ENCODE data around the gene SINHCAF.
"Not testable (repeated sequence)": the region's sequence is repeated elsewhere in the genome, so short reads cannot be mapped to it uniquely, and the experiment has no call there.

Gene SINHCAF

DNA sequence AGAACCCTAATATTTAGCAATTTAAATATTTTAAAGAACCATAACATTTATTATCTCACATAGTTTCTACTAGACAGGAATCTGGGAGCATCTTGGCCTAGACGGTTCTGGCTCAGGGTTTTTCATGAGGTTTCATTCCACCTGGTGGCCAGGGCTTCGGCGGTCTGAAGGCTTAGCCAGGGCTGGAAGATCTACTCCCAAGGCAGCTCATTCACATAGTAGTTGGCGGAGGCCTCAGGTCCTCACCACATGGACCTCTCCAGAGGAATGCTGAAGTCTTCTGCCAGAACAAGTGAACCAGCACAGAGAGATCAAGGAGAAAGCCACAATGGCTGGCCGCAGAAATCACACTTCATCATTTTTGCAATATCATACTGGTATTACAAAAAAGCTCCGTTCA is 68.2 kb downstream of the SINHCAF start:
- TF ChIP-seq ARNTL (CRISPR knock-in tag; IDR thresholded peaks at IDR 0.05; ENCODE audit: borderline replicate concordance, low read depth) (no peak), TCF4 (CRISPR knock-in tag; IDR thresholded peaks at IDR 0.05; ENCODE audit: borderline replicate concordance) (no peak), ZNF565 (CRISPR knock-in tag; conservative IDR thresholded peaks at IDR 0.05; ENCODE audit: low read depth) (no peak), OSR1 (CRISPR knock-in tag; IDR thresholded peaks at IDR 0.05) (no peak), ISL1 (CRISPR knock-in tag; IDR thresholded peaks at IDR 0.05) (no peak), ZFP30 (CRISPR knock-in tag; IDR thresholded peaks at IDR 0.05) (no peak), ZC3H10 (CRISPR knock-in tag; IDR thresholded peaks at IDR 0.05) (no peak), ESRRG (CRISPR knock-in tag; IDR thresholded peaks at IDR 0.05) (no peak), PPARA (CRISPR knock-in tag; IDR thresholded peaks at IDR 0.05; ENCODE audit: borderline replicate concordance) (no peak), ZNF8 (CRISPR knock-in tag; IDR thresholded peaks at IDR 0.05) (no peak), ZFP3 (CRISPR knock-in tag; IDR thresholded peaks at IDR 0.05) (no peak), SNAI2 (CRISPR knock-in tag; IDR thresholded peaks at IDR 0.05) (no peak), RARB (CRISPR knock-in tag; IDR thresholded peaks at IDR 0.05) (no peak), BACH2 (CRISPR knock-in tag; IDR thresholded peaks at IDR 0.05; ENCODE audit: borderline replicate concordance) (no peak), TOX (CRISPR knock-in tag; IDR thresholded peaks at IDR 0.05; ENCODE audit: borderline replicate concordance) (no peak)
- TF ChIP-seq, protein P1, sequence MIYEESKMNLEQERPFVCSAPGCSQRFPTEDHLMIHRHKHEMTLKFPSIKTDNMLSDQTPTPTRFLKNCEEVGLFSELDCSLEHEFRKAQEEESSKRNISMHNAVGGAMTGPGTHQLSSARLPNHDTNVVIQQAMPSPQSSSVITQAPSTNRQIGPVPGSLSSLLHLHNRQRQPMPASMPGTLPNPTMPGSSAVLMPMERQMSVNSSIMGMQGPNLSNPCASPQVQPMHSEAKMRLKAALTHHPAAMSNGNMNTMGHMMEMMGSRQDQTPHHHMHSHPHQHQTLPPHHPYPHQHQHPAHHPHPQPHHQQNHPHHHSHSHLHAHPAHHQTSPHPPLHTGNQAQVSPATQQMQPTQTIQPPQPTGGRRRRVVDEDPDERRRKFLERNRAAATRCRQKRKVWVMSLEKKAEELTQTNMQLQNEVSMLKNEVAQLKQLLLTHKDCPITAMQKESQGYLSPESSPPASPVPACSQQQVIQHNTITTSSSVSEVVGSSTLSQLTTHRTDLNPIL (CRISPR knock-in tag; IDR thresholded peaks at IDR 0.05; ENCODE audit: low read depth) = no peak
- TF ChIP-seq, protein P2, sequence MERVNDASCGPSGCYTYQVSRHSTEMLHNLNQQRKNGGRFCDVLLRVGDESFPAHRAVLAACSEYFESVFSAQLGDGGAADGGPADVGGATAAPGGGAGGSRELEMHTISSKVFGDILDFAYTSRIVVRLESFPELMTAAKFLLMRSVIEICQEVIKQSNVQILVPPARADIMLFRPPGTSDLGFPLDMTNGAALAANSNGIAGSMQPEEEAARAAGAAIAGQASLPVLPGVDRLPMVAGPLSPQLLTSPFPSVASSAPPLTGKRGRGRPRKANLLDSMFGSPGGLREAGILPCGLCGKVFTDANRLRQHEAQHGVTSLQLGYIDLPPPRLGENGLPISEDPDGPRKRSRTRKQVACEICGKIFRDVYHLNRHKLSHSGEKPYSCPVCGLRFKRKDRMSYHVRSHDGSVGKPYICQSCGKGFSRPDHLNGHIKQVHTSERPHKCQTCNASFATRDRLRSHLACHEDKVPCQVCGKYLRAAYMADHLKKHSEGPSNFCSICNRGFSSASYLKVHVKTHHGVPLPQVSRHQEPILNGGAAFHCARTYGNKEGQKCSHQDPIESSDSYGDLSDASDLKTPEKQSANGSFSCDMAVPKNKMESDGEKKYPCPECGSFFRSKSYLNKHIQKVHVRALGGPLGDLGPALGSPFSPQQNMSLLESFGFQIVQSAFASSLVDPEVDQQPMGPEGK (CRISPR knock-in tag; IDR thresholded peaks at IDR 0.05; ENCODE audit: borderline replicate concordance) = no peak
- TF ChIP-seq, protein P3, sequence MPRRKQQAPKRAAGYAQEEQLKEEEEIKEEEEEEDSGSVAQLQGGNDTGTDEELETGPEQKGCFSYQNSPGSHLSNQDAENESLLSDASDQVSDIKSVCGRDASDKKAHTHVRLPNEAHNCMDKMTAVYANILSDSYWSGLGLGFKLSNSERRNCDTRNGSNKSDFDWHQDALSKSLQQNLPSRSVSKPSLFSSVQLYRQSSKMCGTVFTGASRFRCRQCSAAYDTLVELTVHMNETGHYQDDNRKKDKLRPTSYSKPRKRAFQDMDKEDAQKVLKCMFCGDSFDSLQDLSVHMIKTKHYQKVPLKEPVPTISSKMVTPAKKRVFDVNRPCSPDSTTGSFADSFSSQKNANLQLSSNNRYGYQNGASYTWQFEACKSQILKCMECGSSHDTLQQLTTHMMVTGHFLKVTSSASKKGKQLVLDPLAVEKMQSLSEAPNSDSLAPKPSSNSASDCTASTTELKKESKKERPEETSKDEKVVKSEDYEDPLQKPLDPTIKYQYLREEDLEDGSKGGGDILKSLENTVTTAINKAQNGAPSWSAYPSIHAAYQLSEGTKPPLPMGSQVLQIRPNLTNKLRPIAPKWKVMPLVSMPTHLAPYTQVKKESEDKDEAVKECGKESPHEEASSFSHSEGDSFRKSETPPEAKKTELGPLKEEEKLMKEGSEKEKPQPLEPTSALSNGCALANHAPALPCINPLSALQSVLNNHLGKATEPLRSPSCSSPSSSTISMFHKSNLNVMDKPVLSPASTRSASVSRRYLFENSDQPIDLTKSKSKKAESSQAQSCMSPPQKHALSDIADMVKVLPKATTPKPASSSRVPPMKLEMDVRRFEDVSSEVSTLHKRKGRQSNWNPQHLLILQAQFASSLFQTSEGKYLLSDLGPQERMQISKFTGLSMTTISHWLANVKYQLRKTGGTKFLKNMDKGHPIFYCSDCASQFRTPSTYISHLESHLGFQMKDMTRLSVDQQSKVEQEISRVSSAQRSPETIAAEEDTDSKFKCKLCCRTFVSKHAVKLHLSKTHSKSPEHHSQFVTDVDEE (CRISPR knock-in tag; IDR thresholded peaks at IDR 0.05) = no peak
- TF ChIP-seq, protein P4, sequence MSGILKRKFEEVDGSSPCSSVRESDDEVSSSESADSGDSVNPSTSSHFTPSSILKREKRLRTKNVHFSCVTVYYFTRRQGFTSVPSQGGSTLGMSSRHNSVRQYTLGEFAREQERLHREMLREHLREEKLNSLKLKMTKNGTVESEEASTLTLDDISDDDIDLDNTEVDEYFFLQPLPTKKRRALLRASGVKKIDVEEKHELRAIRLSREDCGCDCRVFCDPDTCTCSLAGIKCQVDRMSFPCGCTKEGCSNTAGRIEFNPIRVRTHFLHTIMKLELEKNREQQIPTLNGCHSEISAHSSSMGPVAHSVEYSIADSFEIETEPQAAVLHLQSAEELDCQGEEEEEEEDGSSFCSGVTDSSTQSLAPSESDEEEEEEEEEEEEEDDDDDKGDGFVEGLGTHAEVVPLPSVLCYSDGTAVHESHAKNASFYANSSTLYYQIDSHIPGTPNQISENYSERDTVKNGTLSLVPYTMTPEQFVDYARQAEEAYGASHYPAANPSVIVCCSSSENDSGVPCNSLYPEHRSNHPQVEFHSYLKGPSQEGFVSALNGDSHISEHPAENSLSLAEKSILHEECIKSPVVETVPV (CRISPR knock-in tag; IDR thresholded peaks at IDR 0.05) = no peak
- TF ChIP-seq, protein P5, sequence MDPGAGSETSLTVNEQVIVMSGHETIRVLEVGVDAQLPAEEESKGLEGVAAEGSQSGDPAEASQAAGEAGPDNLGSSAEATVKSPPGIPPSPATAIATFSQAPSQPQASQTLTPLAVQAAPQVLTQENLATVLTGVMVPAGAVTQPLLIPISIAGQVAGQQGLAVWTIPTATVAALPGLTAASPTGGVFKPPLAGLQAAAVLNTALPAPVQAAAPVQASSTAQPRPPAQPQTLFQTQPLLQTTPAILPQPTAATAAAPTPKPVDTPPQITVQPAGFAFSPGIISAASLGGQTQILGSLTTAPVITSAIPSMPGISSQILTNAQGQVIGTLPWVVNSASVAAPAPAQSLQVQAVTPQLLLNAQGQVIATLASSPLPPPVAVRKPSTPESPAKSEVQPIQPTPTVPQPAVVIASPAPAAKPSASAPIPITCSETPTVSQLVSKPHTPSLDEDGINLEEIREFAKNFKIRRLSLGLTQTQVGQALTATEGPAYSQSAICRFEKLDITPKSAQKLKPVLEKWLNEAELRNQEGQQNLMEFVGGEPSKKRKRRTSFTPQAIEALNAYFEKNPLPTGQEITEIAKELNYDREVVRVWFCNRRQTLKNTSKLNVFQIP (CRISPR knock-in tag; IDR thresholded peaks at IDR 0.05; ENCODE audit: borderline replicate concordance, low read depth) = no peak
- no peak for ATAC-seq

DNA sequence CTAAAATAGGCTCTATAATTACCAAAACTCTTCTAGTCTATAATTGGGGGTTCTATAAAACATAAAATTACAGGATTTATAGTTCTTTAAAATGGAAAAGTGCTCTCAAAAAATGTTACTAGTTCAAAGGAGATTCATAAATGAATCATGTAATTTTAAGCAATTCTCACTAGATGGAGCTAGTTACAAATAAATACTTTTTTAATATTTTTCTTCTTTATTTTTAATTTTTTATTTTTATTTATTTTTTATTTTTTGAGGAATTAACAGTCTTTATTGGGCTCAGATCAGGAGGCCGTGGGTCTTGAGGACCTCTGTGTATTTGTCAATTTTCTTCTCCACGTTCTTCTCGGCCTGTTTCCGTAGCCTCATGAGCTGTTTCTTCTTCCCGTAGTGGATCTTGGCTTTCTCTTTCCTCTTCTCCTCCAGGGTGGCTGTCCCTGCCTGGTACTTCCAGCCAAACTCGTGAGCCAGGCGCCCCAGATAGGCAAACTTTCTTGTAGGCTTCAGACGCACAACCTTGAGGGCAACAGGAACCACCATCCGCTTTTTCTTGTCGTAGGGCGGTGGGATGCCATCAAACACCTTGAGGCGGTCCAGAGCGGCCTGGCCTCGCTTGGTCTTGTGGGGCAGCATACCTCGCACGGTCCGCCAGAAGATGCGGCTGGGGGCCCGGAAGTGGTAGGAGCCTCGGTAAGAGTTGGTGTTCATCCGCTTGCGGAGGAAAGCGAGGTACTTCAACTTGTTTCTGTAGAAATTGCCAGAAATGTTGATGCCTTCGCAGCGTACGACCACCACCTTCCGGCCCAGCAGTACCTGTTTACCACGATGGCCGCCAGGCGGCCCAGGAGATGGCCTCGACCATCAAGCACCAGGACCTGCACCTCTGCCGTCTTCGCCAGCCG is 74.0 kb downstream of the SINHCAF start:
- not testable (repeated sequence) for ATAC-seq

DNA sequence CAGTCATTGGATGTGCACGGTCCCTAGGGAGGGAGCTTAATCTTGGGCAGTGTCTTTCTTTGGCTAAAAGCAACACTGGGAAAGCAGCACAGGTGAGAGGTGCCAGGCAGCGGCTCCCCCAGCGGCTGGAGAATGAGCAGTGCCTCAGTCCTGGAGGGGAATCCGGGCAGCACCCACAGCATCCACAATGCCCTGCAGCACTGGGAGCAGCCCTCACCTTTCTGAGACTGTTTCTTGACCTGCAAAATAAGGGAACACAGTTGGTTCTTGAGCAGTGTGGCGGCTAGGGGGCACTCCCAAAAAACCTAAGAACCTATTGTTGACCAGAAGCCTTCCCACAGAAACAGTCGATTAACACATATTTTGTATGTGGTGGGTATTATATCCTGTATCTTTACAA is 75.8 kb downstream of the SINHCAF start:
- TF ChIP-seq ESRRG (CRISPR knock-in tag; IDR thresholded peaks at IDR 0.05) = no peak
- TF ChIP-seq TCF4 (CRISPR knock-in tag; IDR thresholded peaks at IDR 0.05; ENCODE audit: borderline replicate concordance) = no peak
- no peak for TF ChIP-seq TOX (CRISPR knock-in tag; IDR thresholded peaks at IDR 0.05; ENCODE audit: borderline replicate concordance)
- TF ChIP-seq, protein P2 (CRISPR knock-in tag; IDR thresholded peaks at IDR 0.05; ENCODE audit: borderline replicate concordance) = no peak
- TF ChIP-seq PPARA (CRISPR knock-in tag; IDR thresholded peaks at IDR 0.05; ENCODE audit: borderline replicate concordance) = no peak
- no peak for TF ChIP-seq ARNTL (CRISPR knock-in tag; IDR thresholded peaks at IDR 0.05; ENCODE audit: borderline replicate concordance, low read depth)
- TF ChIP-seq, protein P5 (CRISPR knock-in tag; IDR thresholded peaks at IDR 0.05; ENCODE audit: borderline replicate concordance, low read depth) = no peak
- no peak for TF ChIP-seq ISL1 (CRISPR knock-in tag; IDR thresholded peaks at IDR 0.05)
- TF ChIP-seq CSDC2 (CRISPR knock-in tag; IDR thresholded peaks at IDR 0.05) = no peak
- TF ChIP-seq GLIS3 (CRISPR knock-in tag; IDR thresholded peaks at IDR 0.05) = no peak
- TF ChIP-seq RARB (CRISPR knock-in tag; IDR thresholded peaks at IDR 0.05) = no peak
- TF ChIP-seq ZFP3 (CRISPR knock-in tag; IDR thresholded peaks at IDR 0.05) = no peak
- TF ChIP-seq ZNF565 (CRISPR knock-in tag; conservative IDR thresholded peaks at IDR 0.05; ENCODE audit: low read depth) = no peak
- TF ChIP-seq ZNF70 (CRISPR knock-in tag; IDR thresholded peaks at IDR 0.05) = no peak
- no peak for TF ChIP-seq SNAI2 (CRISPR knock-in tag; IDR thresholded peaks at IDR 0.05)

More for the DNA sequence above, 75.8 kb downstream of the SINHCAF start:
- ATAC-seq = no peak

Measured in SK-N-SH treated with all-trans-retinoic acid at 6 μM for 48 hours (cell line).